ENCODE data around the gene ORC1.

The ORC1 gene

GRCh38 chr1:52341655-52342260 lies 62.5 kb downstream of the ORC1 start:
- DNase-seq = no peak

DNA sequence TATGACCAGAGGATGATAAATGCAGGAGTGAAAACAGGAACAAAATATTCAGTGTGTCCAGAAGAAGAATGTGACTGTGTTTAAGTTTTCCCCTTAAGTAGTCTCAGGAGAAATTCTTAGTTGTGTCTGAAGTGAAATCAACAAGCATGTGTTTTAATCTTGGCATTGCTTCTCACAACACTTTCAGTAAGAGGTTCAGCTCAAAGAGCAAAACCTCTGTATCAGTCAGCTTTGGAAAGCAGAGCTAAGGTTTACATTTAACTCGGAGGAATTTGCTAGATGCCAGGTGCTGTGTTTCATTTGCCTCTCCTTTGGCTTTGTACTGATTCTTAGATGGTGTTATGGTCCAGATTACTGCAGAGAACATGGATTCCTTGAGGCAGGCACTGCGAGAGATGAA lies 66.8 kb downstream of the ORC1 start:
- DNase-seq = no peak

- no peak for DNase-seq
These were observed 69.2 kb downstream of the ORC1 start for GRCh38 chr1:52334906-52335528.

- DNase-seq = no peak
These were observed 71.8 kb downstream of the ORC1 start for GRCh38 chr1:52332411-52332810.

- no peak for DNase-seq
These were observed 75.6 kb downstream of the ORC1 start for GRCh38 chr1:52328615-52329014.

DNA sequence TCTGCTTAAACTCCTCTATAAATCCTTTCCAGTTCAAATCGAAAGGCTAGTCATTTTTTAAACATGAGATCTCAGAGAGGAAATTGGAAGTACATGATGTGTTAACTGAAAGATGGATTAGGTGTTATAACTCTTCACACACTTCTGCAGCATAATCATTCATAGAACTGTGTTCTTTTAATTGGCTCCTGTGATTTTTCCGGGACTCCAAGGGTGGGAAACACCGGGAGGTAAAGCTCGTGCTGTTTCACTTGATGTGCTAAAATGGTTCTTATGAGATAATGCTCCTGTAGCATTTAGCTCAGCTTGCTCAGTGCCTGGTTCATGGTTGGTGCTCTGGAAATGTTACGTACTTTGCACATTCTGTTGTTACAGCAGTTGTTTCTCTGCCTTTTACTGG lies 78.4 kb downstream of the ORC1 start:
- no peak for DNase-seq

- no peak for DNase-seq
These were observed 80.5 kb downstream of the ORC1 start for GRCh38 chr1:52323731-52324130.

All from hematopoietic multipotent progenitor cell treated with erythropoietin and hydrocortisone succinate and interleukin-3 and kit ligand, for 8 days (in vitro differentiated cells).